Fibroblast of skin of left biceps (primary cell): ENCODE results near the gene TEX261.
A peak's percentile ranks its signal among the peaks of the same experiment; 100 is the strongest.
"Not testable (repeated sequence)": the region's sequence is repeated elsewhere in the genome, so short reads cannot be mapped to it uniquely, and the experiment has no call there.

Experiments used
- DNase-seq, 2 experiments: peaks; one replicate each; pipeline ENCODE4 v3.0.0-alpha.2; 2013; ENCODE audit warnings: low read depth in 2 of 2

TEX261 gene

DNA sequence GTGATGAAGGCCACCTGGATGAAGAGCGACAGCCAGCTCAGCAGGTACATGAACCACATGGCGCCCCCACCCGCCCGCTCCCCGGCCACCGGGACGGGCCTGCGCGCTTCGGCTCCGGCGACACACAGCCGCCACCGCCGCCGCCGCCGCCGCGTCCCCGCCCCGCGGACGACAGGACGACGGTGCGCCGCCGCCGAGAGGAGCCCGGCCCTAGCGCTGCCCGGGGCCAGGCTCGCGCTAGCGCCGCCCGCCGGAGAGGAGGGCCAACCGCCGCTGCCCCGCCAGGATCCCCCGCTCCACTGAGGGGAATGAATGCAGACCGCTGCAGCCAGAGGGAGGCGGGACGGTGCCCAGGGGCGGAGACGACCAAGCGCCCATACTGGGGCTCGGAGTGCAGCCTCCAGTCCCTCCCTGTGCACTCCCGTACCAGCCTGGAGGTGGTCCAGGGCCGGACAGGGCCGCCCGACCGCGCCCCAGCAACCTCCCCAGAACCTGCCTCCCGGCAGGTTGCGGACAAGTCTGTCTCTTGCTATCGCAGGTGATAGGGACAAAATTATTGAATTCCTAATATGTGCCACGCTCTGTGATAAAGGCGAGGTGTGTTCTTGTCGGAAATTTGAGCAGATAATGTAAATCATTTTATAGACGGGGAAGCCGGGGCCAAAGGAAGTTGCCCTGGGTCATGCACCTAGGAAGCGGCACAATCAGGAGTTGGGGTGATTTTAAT lies at the start of gene TEX261:
Gene TEX261, minus strand, starts transcription at position 175 of the 727 bp plus-strand sequence. Its CDS starts 116 bp downstream, at position 59.
- peak; percentile 50 to 55 for DNase-seq

DNA sequence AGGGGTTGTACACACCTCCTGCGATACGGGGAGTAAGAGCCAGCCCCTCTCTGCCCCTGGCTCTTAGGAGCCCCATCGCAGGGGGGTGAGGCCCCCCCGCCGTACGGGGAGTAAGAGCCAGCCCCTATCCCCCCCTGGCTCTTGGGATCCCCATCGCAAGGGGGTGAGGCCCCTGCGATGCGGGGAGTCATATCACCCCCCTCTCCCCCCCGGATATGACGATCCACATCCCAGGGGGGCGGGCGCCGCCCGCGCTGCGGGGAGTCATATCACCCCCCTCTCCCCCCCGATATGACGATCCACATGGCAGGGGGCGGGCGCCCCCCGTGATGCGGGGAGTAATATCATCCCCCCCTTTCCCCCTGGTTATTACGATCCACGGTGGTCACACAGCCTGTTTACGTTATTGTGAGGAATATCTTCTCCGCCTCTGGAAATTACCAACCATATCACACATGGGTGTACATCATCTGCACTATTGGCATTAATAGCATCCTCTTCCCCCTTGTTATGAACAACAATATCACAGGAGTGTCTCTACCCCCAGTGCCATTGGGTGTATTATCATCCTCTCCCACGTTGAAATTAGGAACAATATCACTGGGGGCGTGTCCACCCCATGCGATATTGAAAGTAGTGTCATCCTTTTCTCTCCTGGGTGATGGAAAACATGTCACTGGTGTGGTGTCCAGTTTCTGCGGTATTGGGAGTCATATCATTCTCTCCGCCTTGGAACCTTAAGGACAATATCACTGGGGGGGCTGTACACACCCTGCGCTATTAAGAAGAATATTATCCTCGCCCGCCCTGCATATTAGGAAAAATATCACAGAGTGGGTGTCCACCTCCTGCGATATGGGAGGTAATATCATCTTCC lies 49.1 kb upstream of the TEX261 start:
- no peak for DNase-seq

DNA sequence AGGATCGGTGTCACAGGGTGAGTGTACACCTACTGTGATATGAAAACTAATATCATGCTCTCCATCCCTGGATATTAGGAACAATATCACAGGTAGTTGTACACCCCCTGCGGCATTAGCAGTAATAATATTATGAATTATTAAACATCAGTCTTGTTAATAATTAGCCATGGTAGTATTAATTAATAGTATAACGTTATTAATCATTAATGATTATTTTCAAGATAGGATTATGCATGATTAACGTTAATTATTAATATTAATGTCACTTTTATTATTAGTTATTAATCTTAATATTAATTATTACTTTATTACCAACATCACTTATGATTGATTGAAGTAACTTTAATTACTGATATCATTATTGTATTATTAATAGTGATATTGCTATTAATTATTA lies 47.6 kb upstream of the TEX261 start:
- no peak for DNase-seq

DNA sequence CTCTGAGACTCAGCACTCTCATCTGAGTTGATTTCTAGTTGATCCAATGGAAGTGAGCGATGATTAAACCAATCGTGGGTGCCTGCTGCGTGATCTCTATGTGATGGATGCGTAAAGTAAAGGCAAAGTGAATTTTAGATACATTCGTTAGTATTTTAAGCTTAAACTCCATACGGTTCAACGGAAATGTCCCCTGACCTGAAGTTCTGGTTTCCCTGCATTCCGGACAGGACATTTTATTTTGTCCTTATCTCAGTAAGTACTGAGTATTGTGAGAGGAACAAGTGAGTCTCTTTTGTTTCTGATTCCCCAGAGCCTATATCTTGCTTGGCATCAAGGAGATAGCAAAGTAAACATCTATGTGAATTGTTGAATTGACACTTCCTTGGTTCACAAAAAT lies 41.6 kb upstream of the TEX261 start:
- DNase-seq: not testable (repeated sequence)

DNA sequence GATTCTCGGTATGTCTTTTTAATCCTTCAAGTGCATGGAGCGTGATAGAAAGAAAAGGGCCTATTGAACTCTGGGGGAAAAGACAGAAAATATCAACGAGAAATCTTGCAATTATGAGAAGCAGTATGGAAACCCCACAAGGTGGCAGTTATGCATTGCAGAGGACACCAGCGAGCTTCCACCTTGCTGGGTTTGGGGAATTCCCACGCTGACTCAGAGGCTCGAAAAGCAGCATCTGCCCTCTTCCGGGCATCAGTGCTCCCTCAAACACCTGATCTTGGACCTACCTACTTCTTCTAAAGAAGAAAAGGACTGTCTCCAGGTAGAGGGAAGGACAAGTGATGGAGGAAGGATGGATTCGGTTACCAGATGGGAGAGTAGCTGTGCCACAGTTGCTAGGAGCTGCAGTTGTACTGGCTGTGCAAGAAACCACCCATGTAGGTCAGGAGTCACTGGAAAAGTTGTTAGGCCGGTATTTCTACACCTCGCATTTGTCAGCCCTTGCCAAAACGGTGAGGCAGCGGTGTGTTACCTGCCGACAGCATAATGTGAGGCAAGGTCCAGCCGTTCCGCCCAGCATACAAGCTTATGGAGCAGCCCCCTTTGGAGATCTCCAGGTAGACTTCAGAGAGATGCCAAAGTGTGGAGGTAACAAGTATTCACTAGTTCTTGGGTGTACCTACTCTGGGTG lies 29.0 kb upstream of the TEX261 start:
- DNase-seq: not testable (repeated sequence)

DNA sequence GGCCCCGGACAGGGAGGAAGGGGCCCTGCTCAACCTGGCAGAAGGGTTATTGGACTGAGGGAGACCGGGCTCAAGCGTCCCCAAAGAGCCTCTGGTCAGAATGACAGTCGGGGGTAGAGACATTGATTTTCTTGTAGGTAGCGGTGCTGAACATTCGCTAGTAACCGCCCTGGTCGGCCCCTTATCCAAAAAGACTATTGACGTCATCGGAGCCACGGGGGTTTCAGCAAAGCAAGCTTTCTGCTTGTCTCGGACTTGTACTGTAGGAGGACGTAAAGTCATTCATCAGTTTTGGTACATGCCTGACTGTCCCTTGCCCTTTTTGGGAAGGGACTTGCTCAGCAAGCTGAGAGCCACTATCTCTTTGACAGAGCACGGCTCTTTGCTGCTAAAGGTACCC lies 26.7 kb upstream of the TEX261 start:
- not testable (repeated sequence) for DNase-seq

DNA sequence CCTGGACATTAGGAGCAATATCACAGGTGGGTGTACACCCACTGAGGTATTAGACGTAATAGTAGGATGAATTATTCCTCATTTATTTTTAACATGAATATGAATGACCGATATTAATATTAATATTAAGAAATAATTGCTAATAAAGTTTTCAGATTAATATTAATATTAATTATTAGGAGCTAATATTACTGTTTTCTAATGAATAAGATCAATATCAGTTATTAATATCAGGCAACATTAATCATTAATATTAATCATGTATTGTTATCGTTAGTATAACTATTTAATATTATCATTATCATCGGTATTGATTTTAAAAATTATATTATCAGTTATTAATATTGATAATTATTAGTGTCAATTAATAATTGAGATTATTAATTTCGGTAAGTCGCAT lies 25.3 kb upstream of the TEX261 start:
- DNase-seq: not testable (repeated sequence)

DNA sequence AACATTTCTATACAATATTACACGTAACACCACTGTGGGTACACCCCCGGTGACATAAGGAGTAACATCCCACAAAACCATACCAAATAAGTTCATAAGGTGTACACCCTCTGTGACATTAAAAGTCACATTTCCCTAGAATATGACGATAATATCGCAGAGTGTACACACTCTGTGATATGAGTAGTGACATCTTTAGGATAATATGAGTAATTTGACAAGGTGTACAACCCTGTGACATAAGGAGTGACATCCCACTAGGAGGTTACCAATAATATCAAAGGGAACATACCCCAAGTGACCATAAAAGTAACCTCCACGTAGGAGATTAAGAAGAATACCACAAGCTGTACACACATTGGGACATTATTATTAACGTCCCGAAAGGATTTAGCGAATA lies 24.0 kb upstream of the TEX261 start:
- DNase-seq: no peak

DNA sequence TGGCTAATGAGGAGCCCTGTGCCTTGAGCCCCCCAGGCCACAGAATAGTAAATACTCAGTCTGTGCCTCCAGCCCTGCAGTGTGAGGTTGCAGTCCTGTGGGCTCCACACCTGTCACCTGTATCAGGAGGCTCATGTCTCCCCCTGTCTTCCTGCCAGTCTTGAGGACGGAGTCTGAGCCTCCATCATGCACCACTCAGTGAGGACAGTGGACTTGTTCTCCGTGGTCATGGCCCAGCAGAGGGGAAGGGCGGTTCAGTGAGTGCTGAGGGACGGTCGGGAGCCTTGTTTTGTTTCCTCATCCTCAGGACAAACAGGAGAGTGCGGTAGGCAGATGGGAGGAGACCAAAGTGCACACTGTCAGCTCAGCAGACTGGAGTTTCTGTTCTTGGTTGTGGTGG lies 17.1 kb upstream of the TEX261 start:
- DNase-seq: not testable (repeated sequence)

DNA sequence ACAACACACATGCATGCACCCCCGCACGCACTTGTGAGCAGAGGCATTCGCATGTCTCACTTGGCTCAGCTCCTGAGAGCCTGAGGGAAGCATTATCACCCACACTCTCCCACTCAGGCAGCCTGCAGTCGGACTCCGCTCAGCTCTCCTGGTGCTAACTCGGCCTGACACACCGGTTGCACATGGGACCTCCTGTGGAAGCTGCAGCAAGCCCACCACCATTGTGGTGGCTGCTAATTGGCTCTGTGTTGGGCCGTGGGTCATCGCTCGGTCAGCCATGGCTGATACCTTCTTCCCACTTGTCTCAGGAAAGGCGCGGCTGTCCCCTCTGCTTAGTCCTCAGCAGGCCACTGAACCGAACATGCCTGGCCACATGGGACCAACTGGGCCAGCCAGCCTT lies 13.7 kb upstream of the TEX261 start:
- no peak for DNase-seq

DNA sequence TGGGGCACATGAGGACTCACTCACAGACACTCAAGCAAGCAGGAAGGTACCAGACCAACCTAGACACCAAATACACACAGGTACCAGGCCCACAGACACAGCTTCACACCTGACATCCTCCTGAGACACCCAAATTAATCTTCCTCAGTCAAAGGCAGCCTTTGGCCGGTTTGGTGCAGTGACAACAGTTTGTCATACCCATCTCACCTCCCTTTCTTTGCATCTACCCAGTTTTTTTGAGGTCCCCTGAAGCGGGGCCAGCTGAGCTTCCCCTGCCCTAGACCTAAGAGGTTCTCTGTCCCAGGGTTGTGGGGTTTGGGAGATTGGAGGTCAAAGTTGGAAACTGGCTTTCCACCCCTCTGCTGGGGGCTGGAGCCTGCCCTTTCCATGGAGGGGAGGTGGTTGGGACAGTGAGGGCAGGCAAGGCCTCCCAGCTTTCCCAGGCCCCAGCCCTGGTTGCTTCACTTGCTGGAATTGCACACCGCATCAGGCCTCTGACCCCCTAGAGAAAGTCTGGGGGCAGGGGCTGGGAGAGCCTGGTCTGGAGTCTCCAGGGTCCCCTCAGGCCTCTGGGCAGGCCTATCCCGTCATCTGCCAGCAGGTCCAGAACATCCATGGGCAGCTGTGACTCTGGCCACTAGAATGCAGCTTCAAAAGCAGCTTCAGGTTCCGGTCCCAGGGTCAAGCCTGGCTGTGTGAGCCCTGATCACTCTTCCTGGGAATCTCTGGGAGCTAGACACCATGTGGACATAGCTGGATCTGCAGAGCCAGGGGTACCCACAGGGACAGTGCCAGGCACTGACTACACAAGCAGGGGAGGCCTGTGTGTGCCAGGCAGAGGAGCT lies 12.5 kb upstream of the TEX261 start:
- no peak for DNase-seq

DNA sequence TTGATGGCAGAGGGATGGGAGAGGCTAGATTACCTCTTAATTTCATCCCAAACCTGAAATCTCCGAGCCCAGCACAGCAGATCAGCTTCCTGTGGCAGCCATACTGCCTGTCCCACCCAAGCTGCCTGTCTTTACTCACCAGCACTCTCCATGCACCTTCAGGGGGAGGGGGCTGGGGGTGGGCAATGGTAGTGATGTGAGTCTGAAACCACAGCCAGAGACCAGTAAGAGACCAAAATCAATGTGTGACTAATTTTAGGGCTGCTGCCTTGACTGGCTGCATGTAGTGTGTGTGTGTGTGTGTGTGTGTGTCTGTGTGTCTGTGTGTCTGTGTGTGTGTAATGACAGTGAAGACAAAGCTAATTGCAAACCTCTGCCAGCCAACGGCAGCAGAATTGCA lies 11.7 kb upstream of the TEX261 start:
- no peak for DNase-seq

DNA sequence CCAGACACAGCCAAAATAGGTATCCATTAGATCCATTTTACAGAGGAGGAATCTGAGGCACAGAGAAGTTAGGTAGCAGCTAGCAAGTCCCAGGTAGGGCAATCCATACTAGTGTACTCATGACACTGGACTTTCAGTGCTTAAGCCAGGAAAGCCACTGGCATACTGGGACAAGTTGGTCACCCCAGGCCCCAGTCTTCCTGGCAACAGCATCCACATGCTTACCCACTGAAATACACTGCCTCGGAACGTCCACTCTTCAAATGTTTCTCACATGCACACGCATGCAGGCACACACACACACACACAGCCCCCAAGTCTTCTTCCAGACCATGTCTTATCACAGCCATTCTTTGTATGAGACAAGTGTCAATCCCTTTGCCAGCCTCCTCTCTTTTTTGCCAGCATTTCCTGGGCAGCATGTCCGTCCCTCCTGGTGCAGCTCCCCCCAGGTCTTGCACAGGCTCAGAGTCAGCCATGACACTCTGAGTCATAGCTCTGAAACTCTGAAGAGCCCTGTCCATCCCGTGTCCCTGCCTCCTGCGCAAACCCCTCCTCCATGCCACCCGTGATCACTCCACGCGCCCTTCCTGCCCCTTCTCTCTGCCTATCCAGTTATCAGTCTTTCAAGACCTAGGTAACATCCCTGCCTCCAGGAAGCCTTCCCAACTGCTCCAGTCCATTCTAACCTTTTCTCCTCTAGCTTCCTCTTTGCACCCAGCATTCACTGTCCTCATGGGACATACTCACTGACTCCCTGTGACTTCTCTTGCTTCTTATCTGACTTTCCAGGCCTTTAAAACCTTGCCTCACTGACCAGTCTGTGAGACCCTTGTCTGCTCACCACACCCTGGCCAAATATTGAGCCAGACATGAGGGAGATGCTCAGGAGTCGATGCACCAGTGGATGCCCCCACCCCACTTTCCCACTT lies 10.9 kb upstream of the TEX261 start:
- no peak for DNase-seq

DNA sequence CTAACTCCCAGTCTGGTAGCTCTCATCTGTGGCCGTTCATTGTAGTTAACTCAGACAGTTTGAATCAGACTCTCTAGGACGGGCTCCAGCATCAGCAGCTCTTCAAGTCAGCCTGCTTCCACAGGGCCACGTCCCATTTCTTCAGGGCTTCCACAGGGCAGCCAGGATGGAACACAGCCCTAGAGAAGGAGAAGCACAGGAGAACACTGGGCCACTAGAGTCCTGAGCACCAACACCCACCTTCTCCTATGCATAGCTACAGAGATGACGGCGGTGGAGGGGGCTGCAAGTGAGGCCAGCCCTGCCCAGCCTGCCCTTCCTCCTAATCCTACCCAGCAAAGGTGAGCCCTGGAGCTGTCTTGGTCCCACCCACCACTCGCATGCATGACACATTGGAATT lies 10.2 kb upstream of the TEX261 start:
- no peak for DNase-seq

DNA sequence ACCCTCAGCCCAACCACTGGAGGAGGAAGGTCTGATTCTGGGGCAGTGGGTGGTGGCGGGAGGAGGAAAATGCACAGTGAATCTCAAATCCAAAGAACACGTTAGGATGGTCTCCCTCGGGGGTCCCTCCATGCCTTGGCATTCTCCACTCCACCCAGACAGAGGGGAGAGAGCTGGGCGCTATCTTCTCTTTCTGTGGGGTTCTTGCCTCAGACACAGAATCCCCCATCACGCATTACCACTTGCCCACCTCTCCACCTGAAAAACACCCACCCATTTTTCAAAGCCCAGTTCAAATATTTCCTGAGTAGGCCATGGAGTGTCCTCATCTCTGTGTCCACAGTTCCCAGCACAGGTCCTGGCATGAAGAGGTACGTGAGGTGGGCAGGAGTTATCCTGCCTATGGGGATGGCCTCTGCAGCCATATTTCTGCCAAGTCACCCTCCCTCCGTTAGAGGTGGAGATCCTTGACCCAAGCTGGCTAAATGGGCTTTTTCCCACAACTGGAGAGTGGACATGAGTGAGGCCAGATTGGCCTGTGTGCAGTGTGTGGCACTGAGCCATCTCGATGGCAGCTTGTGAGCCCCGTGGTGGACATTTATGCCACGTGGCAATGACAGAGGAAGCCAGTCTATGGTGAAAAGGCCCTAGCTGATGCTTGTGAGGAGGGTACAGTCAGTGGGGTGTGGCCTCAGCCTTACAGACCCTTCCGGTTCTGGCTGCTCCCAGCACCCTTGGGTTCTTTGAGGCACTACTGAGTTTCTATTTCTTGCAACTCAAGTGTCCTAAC lies 9.5 kb upstream of the TEX261 start:
- no peak for DNase-seq

DNA sequence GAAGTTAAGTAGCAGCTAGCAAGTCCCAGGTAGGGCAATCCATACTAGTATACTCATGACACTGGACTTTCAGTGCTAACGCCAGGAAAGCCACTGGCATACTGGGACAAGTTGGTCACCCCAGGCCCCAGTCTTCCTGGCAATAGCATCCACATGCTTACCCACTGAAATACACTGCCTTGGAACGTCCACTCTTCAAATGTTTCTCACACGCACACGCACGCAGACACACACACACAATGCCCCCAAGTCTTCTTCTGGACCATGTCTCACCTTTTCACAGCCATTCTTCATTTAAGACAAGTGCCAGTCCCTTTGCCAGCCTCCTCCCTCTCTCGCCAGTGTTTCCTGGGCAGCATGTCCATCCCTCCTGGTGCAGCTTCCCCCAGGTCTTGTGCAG lies 8.7 kb upstream of the TEX261 start:
- DNase-seq: no peak

DNA sequence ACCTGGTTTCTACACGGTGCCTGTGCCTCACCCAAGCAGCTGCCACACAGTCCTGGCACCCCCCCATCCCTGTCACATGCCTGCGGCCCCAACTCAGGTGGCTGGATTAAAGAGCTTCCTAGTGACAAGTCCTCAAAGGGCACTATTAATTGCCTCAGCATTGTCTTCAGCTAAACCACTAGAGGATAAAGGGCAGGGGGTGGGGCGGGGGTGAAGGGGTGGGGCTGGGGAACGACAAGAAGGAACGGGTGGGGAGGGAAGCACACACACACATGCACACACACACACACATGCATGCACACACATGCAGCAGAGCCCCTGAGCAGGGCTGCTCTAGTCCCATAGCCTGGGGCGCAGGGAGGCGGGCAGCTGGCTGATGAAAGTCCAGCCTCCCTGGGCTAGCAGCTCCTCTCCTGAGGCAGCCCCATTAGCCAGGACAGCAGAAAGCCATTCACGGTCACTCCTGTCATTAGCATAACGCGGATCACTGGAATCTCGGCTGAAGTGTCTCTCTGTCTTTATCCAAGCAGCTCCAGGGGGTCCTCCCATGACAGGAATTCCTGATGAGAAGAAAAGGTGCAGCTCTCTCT lies 7.4 kb upstream of the TEX261 start:
- DNase-seq: no peak

DNA sequence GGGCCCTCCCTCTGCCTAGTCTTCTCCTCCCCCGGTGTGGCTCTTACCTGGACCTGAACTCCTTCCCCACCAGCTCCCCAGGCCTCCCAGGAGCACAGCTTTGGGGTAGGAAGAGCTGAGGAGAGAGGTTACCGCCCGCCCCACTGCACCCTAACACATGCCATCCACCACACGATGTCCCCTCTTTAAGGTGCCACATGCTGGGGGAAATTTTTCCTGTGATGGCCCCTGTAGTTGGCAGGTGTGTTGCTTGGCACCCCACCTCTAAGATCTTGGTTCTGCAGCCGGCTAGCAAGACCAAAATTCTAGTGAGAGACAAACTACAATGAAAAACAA lies 6.9 kb upstream of the TEX261 start:
- DNase-seq: no peak
